ENCODE measurements around the gene KIAA0825. TPM values are rescaled to one million over a fixed set of nuclear protein-coding genes. Genes with fewer than 3 reads are reported as not detected.

KIAA0825 gene
- total and polyA plus RNA-seq, 2 experiments from 2014 or later = 1.7 to 1.8 TPM

- no peak for ATAC-seq
- no peaks in the 10 kb centered on the region for H3K79me2 ChIP-seq (replicated peaks; ENCODE audit: insufficient read depth)
Measured at GRCh38 chr5:94562327-94562971, 56.0 kb downstream of the KIAA0825 start.

GRCh38 chr5:94558028-94558427 is 60.4 kb downstream of the KIAA0825 start:
- Mint-ChIP-seq H3K4me1 (peaks cover 8% of the 10 kb centered on the region), H3K27ac (no peak overlapping the region), H3K4me3 (no peak overlapping the region), H3K9me3 (no peaks in the 10 kb centered on the region; the same call in 2 of the 3 replicates), H3K36me3 (ENCODE audit: low read depth) (no peaks in the 10 kb centered on the region), H3K27me3 (ENCODE audit: insufficient read depth, low read depth, poor library complexity) (no peaks in the 10 kb centered on the region)
- Histone ChIP-seq H3K27me3 (ENCODE audit: insufficient read depth) (no peaks in the 10 kb centered on the region), H3K4me1 (ENCODE audit: insufficient read depth) (peaks cover 5% of the 10 kb centered on the region; the same call in 1 of the 2 replicates), H3K4me3 (no peak overlapping the region), H3K36me3 (ENCODE audit: insufficient read depth) (no peaks in the 10 kb centered on the region), H3K4me2 (no peak overlapping the region), H3F3A (replicated peaks; ENCODE audit: low read depth) (no peaks in the 10 kb centered on the region), H3K9me2 (ENCODE audit: insufficient read depth) (no peaks in the 10 kb centered on the region; the same call in 1 of the 2 replicates), H3K27ac (ENCODE audit: low read depth) (no peak overlapping the region), H4K20me1 (replicated peaks; ENCODE audit: insufficient read depth) (no peaks in the 10 kb centered on the region), H2AFZ (0 out of 2 replicates have a peak overlapping the region, but pooled peaks have one; percentile 24), H3K79me2 (replicated peaks; ENCODE audit: insufficient read depth) (no peaks in the 10 kb centered on the region)
- ATAC-seq = no peak
- no peak for DNase-seq (ENCODE audit: low spot score)
- TF ChIP-seq CTCF (conservative IDR thresholded peaks at IDR 0.05; ENCODE audit: low read depth in 2 of 2) = no peak
- no peak for TF ChIP-seq ZNF331 (CRISPR knock-in tag; IDR thresholded peaks at IDR 0.05; ENCODE audit: low read depth)
- TF ChIP-seq NANOG (IDR thresholded peaks at IDR 0.05; ENCODE audit: borderline replicate concordance) = no peak
- TF ChIP-seq ZNF462 (CRISPR knock-in tag; IDR thresholded peaks at IDR 0.05) = no peak

More at GRCh38 chr5:94562327-94562971, 56.0 kb downstream of the KIAA0825 start:
- H3K9me3 Mint-ChIP-seq = peaks cover 3% of the 10 kb centered on the region; the same call in 2 of the 3 replicates
- H3K36me3 Mint-ChIP-seq (ENCODE audit: low read depth) = no peaks in the 10 kb centered on the region
- no peak overlapping the region for H3K27ac ChIP-seq (ENCODE audit: low read depth)
- no peaks in the 10 kb centered on the region; the same call in 1 of the 2 replicates for H3K9me2 ChIP-seq (ENCODE audit: insufficient read depth)
- no peak overlapping the region for H3K27ac Mint-ChIP-seq
- H3K4me3 ChIP-seq = no peak overlapping the region
- H3K4me2 ChIP-seq = no peak overlapping the region
- H3K36me3 ChIP-seq (ENCODE audit: insufficient read depth) = no peaks in the 10 kb centered on the region
- no peaks in the 10 kb centered on the region for H3F3A ChIP-seq (replicated peaks; ENCODE audit: low read depth)
- H4K20me1 ChIP-seq (replicated peaks; ENCODE audit: insufficient read depth) = no peaks in the 10 kb centered on the region
- H3K4me1 Mint-ChIP-seq = peaks cover 8% of the 10 kb centered on the region
- no peak for DNase-seq (ENCODE audit: low spot score)
- peaks cover 5% of the 10 kb centered on the region; the same call in 1 of the 2 replicates for H3K4me1 ChIP-seq (ENCODE audit: insufficient read depth)
- no peaks in the 10 kb centered on the region for H3K27me3 ChIP-seq (ENCODE audit: insufficient read depth)
- TF ChIP-seq ZNF114 (CRISPR knock-in tag; IDR thresholded peaks at IDR 0.05) (no peak), POLR2AphosphoS5 (IDR thresholded peaks at IDR 0.05; ENCODE audit: low read depth) (no peak), EZH2phosphoT487 (IDR thresholded peaks at IDR 0.05; ENCODE audit: unreplicated experiment) (no peak), CREB1 (CRISPR knock-in tag; IDR thresholded peaks at IDR 0.05; ENCODE audit: low read depth) (no peak), STAT1 (IDR thresholded peaks at IDR 0.05; ENCODE audit: unreplicated experiment) (no peak), ETS1 (IDR thresholded peaks at IDR 0.05) (no peak)
- H3K27me3 Mint-ChIP-seq (ENCODE audit: insufficient read depth, low read depth, poor library complexity) = no peaks in the 10 kb centered on the region
- H2AFZ ChIP-seq = no peak overlapping the region
- no peak overlapping the region for H3K4me3 Mint-ChIP-seq

All from GM23338 (cell line).